KOPT-K1 (cell line): ENCODE results near the gene RAB40C.
"Not testable (repeated sequence)": the region's sequence is repeated elsewhere in the genome, so short reads cannot be mapped to it uniquely, and the experiment has no call there.

Source experiments
- H3K27ac ChIP-seq: fragments of 200-600 bp; sonication (generic); 2 replicates; pipeline ENCODE4 v1.5.1; 2016; ENCODE audit warnings: antibody characterized with exemption, mild to moderate bottlenecking, low read depth, low read length; ENCODE audit not compliant: poor library complexity, severe bottlenecking
- H3K36me3 ChIP-seq: fragments of 200-600 bp; sonication (generic); 2 replicates; pipeline ENCODE4 v1.5.1; 2017; ENCODE audit warnings: antibody characterized with exemption, mild to moderate bottlenecking, low read length, moderate library complexity; ENCODE audit not compliant: insufficient read depth
- H3K9me3 ChIP-seq: fragments of 200-600 bp; sonication (generic); 2 replicates; pipeline ENCODE4 v1.5.1; 2017; ENCODE audit warnings: antibody characterized with exemption, low read length, mild to moderate bottlenecking; ENCODE audit not compliant: insufficient read depth, poor library complexity, severe bottlenecking

RAB40C gene

DNA sequence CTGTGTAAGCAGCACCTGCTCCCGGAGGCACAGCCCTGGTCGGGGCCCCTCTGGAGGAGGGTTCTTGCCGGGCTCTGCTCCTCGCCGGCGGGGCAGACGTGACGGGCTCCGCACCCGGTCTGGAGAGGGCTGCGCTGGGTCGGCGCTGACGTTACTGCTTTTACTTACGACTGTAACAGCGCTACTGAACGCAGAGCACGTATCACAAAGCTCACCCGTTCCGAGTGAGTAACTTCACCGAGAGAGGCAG, 1.3 kb upstream of the RAB40C start:
- Histone ChIP-seq H3K27ac (peak overlapping the region; percentile 92), H3K9me3 (no peaks in the 10 kb centered on the region), H3K36me3 (no peaks in the 10 kb centered on the region)

DNA sequence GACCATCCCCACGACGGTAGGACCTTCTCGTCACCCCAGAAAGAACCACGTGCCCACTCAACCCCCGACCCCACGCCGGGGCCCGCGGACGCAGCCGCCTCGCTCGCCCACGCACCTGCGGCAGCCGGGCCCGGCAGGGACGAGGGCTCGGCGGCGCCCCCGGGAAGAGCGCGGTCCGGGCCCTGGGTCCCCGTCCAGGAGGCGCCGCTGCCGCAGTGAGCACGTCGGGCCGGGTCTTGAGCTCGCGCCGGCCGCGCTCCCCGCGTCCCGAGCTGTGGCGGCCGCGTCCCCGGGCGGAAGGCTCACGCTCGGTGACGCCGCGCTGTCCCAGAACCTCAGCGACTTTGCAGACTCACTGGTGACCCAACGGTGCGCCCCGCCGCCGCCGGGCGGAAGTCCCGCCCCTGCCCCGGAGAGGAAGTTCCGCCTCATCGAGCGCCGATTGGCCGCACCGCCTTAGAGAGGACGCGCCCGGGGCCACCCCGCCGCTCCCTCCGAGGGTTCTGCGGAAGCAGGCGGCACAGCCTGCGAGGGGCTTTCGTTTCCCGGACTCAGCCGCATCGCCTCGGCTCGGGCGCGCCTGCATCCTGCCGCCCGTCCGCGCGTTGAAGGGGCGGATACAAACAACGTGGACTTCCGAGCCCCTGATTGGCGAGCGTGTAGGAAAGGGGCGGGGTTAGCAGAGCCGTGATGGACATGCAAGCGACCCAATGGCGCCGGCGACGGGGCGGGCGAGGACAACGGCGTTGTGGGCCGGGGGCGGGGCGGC, 793 bp upstream of the RAB40C start:
- Histone ChIP-seq H3K27ac (peak overlapping the region; percentile 92), H3K36me3 (no peaks in the 10 kb centered on the region), H3K9me3 (no peaks in the 10 kb centered on the region)

DNA sequence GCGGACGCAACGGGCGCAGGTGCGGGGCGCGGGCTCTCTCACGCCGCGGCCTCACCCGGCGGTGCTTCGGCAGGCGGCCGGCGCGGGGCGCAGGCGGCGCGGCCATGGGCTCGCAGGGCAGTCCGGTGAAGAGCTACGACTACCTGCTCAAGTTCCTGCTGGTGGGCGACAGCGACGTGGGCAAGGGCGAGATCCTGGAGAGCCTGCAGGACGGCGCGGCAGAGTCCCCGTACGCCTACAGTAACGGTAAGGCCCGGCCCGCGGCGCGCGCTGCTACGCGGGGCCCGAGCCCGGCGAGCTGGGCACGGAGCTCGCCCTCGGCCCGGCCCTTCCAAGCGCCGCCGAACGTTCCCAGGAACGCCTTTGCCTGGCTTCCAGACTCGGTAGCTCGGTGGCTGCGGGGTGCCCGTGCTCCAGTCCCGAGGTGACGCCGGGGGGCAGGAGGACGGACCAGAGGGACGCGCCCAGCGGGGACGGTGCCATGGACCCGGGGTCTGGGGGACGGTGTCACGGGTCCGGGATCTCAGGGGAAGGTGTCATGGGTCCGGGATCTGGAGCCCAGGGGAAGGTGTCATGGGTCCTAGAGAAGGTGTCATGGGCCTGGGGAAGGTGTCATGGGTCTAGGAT, 435 bp downstream of the RAB40C start:
- Histone ChIP-seq H3K27ac (peak overlapping the region; percentile 68), H3K9me3 (no peaks in the 10 kb centered on the region), H3K36me3 (no peaks in the 10 kb centered on the region)

DNA sequence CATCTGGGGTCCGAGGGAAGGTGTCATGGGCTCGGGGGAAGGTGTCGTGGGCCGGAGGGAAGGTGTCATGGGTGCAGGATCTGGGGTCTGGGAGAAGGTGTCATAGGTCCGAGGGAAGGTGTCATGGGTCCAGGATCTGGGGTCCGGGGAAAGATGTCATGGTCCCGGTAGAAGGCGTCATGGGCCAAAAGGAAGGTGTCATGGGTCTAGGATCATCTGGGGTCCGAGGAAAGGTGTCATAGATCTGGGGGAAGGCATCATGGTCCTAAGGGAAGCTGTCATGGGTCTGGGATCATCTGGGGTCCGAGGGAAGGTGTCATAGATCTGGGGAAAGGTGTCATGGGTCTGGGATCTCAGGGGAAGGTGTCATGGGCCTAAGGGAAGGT, 942 bp downstream of the RAB40C start:
- peak overlapping the region; percentile 68 for H3K27ac ChIP-seq

DNA sequence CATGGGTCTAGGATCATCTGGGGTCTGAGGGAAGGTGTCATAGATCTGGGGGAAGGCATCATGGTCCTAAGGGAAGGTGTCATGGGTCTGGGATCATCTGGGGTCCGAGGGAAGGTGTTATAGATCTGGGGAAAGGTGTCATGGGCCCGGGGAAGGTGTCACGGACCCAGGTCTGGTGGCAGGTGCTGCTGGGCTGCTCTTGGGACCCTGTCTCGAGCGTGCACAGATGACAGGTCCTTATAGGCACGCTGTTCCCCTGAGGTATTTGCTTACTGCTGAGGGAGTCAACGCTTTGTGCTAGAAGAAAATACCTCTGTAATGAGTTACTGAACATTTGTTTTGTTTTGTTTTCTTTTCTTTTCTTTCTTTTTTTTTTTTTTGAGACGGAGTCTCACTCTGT, 1.4 kb downstream of the RAB40C start:
- no peak overlapping the region for H3K27ac ChIP-seq

More for the DNA sequence above, 942 bp downstream of the RAB40C start:
- Histone ChIP-seq H3K9me3 (no peaks in the 10 kb centered on the region), H3K36me3 (no peaks in the 10 kb centered on the region)

GRCh38 chr16:591892-592517, 2.1 kb downstream of the RAB40C start:
- Histone ChIP-seq H3K36me3 (no peaks in the 10 kb centered on the region), H3K27ac (no peak overlapping the region), H3K9me3 (no peaks in the 10 kb centered on the region)

More for the DNA sequence above, 1.4 kb downstream of the RAB40C start:
- Histone ChIP-seq H3K9me3 (no peaks in the 10 kb centered on the region), H3K36me3 (no peaks in the 10 kb centered on the region)

DNA sequence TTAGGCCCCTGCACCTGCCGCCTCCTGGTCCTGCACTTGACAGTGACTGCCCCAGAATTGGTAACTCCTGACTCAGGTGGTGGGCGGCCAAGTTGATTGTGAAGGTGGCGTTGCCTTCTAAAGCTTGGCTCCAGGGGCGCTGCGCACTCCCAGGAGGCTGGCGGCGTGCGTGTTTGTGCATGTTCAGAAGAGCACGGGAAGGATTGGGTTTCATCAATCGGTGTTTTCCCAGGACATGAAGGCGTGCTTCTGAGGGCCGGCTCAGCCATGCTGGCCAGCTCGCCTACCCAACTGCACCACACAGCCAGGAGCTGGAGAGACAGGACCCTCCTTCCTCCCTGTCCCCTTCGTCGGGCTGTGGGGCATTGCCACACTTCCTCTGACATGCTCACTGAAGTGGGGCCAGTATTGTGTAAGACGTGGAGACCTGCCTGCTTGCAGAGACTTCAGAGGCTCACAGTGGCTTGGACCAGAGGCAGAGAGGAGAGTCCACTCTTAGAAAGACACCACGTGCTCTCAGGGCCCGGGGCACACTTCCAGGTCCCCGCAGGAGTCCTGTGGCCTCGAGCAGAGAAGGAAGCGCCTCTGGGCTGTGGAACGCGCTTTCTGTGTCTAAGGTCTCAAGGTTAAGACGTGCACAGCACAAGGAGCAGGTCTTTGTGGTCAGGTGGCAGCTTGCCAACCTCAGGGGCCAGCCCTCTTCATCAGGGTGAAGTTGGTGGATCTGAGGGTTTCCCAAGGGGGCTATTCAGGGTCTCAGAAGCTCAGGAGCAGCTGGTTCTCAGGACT, 2.8 kb downstream of the RAB40C start:
- Histone ChIP-seq H3K36me3 (no peaks in the 10 kb centered on the region), H3K27ac (no peak overlapping the region), H3K9me3 (no peaks in the 10 kb centered on the region)

DNA sequence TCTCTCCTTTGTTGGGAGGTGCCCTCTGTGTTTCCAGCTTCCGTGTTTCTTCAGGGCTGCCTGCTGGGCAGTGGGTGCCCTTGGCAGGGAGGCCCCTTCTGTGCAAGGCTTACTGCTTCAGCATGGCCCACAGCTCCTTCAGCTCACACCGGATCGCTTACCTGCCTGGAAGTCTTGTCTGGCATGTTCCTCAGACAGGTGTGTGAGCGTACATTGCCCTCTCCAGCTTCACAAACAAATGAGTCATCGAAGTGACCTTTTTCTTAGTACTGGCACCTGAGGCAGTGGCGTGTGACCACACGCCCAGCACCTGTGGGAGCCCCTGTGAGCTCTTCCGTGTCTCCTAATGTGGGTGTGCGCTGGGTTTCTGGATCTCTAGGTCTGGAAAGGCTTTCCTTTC, 3.5 kb downstream of the RAB40C start:
- H3K36me3 ChIP-seq, result no peaks in the 10 kb centered on the region
- no peaks in the 10 kb centered on the region for H3K9me3 ChIP-seq
- H3K27ac ChIP-seq, result no peak overlapping the region

DNA sequence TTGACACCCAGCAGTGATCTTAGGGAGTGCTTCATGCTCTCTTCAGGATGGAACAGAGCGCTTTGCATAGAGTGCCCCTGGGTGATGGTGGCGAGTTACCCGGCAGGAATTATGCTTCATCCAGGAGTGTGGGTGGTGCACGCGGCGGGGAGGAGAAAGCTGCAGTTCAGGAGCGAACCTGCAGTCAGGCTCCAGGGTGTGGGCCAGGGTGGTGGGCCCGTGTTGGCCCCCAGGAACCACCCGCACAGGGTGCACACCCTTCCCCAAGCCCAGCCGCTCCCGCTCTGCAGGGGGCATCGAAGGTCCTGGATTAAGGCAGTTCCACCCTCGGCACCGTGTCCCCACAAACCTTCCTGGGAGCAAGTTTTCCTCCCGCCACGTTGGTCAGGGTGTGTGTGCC, 3.9 kb downstream of the RAB40C start:
- Histone ChIP-seq H3K27ac (no peak overlapping the region), H3K9me3 (no peaks in the 10 kb centered on the region), H3K36me3 (no peaks in the 10 kb centered on the region)

DNA sequence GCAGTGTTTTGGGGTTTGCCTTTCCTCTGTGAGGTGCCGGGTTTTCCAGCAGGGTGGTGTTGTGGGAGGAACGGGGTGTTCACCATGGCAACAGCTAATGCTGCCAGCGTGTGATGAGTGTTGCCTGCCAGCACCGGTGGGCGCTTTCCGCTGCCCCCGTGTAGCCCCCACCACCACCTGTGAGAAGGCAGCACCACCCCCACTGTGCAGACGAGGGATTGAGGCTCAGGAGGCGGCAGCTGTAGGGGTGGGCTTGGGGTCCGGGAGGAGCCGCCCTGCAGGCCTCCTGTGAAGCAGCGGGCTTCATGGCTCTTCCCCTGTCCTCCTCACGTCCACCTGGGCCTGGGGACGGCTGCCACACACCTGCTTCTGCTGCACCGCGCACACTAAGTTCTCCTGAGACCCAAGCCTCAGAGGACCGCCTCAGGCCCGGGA, 5.2 kb downstream of the RAB40C start:
- Histone ChIP-seq H3K36me3 (no peaks in the 10 kb centered on the region; the same call in 1 of the 2 replicates), H3K9me3 (no peaks in the 10 kb centered on the region), H3K27ac (no peak overlapping the region)

DNA sequence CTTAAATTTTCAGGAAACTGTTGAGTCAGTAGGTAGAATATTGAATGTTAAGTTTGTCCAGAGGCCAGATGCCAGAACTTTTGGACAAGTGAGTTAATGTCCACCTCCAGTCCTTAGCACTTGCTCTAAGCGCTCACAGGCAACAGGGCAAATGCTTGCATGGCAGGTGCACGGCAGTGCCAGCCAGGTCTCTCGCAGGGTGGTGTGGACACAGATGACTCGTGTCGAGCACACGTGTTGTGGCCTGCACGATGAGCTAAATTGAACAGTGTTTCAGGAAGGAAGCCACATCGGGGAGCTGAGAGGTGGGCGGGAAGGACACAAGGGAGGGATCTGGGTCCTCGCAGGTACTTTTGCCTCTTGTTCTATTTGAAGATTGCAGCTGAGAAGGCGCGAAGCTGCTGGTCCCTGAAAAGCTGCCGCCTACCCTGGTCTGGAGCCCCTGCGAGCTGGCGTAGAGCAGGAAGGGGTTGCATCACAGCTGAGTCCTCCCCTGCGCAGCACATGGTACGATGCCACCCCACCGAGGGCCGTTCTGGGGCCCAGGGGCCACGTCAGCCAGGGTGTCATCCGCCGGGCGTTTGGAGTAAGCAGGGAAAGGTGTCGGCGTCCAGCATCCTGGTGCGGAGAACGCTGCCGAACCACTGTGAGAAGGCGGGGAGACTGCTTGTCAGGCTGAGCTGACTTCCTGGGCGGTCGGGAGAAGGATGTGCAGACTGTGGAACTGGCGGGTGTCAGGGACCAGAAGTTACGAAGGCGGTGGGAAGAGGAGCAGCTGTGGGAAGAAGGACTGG, 6.3 kb downstream of the RAB40C start:
- H3K27ac ChIP-seq, result no peak overlapping the region
- no peaks in the 10 kb centered on the region for H3K9me3 ChIP-seq
- H3K36me3 ChIP-seq, result no peaks in the 10 kb centered on the region; the same call in 1 of the 2 replicates

DNA sequence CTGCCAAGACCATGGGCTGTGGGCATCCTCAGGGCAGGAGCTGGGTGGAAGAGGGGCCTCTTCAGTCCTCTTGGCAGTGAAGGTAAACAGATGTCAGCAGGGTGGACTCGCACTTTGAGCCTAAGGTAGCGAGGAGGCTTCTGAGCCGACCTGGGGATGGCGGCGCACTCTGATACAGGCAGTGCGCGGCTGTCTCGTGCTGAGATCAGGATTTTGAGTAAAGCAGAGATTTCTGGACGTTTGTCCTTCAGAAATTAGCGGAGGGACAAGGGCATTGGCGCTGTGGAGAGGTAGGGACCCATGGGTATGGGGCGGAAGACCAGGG, 6.8 kb downstream of the RAB40C start:
- Histone ChIP-seq H3K27ac (no peak overlapping the region), H3K9me3 (no peaks in the 10 kb centered on the region), H3K36me3 (no peaks in the 10 kb centered on the region; the same call in 1 of the 2 replicates)

DNA sequence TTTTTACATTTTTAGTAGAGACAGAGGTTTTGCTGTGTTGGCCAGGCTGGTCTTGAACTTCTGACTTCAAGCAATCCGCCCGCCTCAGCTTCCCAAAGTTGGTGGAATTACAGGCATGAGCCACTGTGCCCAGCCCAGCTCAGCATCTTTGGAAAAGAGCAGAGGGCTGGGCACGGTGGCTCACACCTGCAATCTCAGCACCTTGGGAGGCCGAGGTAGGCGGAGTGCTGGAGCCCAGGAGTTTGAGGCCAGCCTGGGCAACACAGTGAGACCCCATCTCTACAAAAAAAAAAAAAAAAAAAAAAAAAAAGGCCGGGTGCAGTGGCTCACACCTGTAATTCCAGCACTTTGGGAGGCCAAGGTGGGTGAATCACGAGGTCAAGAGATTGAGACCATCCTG, 7.8 kb downstream of the RAB40C start:
- H3K9me3 ChIP-seq, H3K27ac ChIP-seq, H3K36me3 ChIP-seq: not testable (repeated sequence)

- H3K36me3 ChIP-seq, result no peaks in the 10 kb centered on the region; the same call in 1 of the 2 replicates
- no peak overlapping the region for H3K27ac ChIP-seq
- no peaks in the 10 kb centered on the region for H3K9me3 ChIP-seq
Observed at GRCh38 chr16:598823-599739, 9.2 kb downstream of the RAB40C start.
